HCT116 (cell line): ENCODE measurements around the gene NACAD. TPM values are rescaled to one million over a fixed set of nuclear protein-coding genes. Genes with fewer than 3 reads are reported as not detected.

Experiments
- ATAC-seq: fragments of 200-7000 bp; cut with Tn5 transposase; 2 replicates; pipeline ENCODE4 v1.9.1; 2020; ENCODE audit warnings: mild to moderate bottlenecking, moderate library complexity
- BruUV-seq: library from RNA; stranded (reverse); fragments of 400-500 nt; replicated peaks from 2 replicates; lab custom pipeline; 2021; lab: Mats Ljungman, UMichigan
- CTCF ChIA-PET: fragments of 300-600 bp; sonication (Branson Sonifier 250); formaldehyde crosslinking; loops from one replicate; lab custom pipeline; 2021; ENCODE audit warnings: antibody characterized with exemption; lab: Charles Lee
- POLR2A ChIA-PET: fragments of 300-600, 350-600 bp; sonication (Branson Sonifier 250); formaldehyde crosslinking; loops from one replicate; lab custom pipeline; 2021; ENCODE audit warnings: antibody characterized with exemption; lab: Charles Lee
- RAD21 ChIA-PET, 2 experiments: fragments of 300-600 bp; sonication (Branson Sonifier 250); formaldehyde crosslinking; loops; one replicate each; lab custom pipeline; 2023; ENCODE audit warnings: low total read pairs in 2 of 2; ENCODE audit not compliant: uncharacterized antibody in 2 of 2, unreplicated experiment in 2 of 2, low non-redundant PET in 1 of 2; lab: Charles Lee
- DNase-seq: peaks from one replicate; pipeline ENCODE4 v3.0.0-alpha.2; 2010; ENCODE audit warnings: low read depth, low spot score
- H2AFZ ChIP-seq: fragments of 200-600 bp; shearing (Covaris generic), sonication (generic); 2 replicates; pipeline ENCODE4 v1.6.1; 2017; ENCODE audit warnings: low read depth, mixed run types, mixed read lengths, antibody characterized with exemption, low read length; ENCODE audit not compliant: poor library complexity, severe bottlenecking
- H3K27ac ChIP-seq: 2 replicates; pipeline ENCODE4 v1.5.1; 2012; ENCODE audit warnings: low read depth, low read length
- H3K27me3 ChIP-seq: fragments of 200-600 bp; sonication (generic); 2 replicates; pipeline ENCODE4 v1.6.1; 2016; ENCODE audit warnings: mixed run types, low read length, mixed read lengths; ENCODE audit not compliant: insufficient read depth
- H3K36me3 ChIP-seq, 2 experiments: fragments of 200-500 bp in 1 of 2; fragments of 200-600 bp in 1 of 2; sonication (Bioruptor generic) in 1 of 2; sonication (generic) in 1 of 2; 2 replicates each; pipeline versions ENCODE4 v1.5.1 to v1.6.1; 2014 to 2016; ENCODE audit warnings: low read length in 2 of 2, inconsistent platforms in 1 of 2, mixed read lengths in 1 of 2, mixed run types in 1 of 2; ENCODE audit not compliant: insufficient read depth in 2 of 2, control insufficient read depth in 1 of 2
- H3K4me1 ChIP-seq, 2 experiments: fragments of 200-600 bp in 1 of 2; sonication (generic) in 1 of 2; 2 replicates each; pipeline versions ENCODE4 v1.5.1 to v1.6.1; 2012 to 2017; ENCODE audit warnings: low read length in 2 of 2, inconsistent platforms in 1 of 2, mild to moderate bottlenecking in 1 of 2, mixed read lengths in 1 of 2, mixed run types in 1 of 2, moderate library complexity in 1 of 2; ENCODE audit not compliant: insufficient read depth in 2 of 2, control insufficient read depth in 1 of 2
- H3K4me2 ChIP-seq: fragments of 200-600 bp; sonication (generic); 2 replicates; pipeline ENCODE4 v1.6.1; 2017; ENCODE audit warnings: mixed run types, low read length, mixed read lengths
- H3K4me3 ChIP-seq, 2 experiments: fragments of 200-600 bp in 1 of 2; sonication (generic) in 1 of 2; replicated peaks in 1 of 2; 2 replicates each; pipeline ENCODE4 v1.5.1; 2011 to 2016; ENCODE audit warnings: low read length in 2 of 2, control low read depth in 1 of 2, low read depth in 1 of 2, mild to moderate bottlenecking in 1 of 2, mixed read lengths in 1 of 2, mixed run types in 1 of 2
- H3K79me2 ChIP-seq: fragments of 200-600 bp; sonication (generic); 2 replicates; pipeline ENCODE4 v1.6.1; 2017; ENCODE audit warnings: mild to moderate bottlenecking, mixed run types, low read length, moderate library complexity, mixed read lengths; ENCODE audit not compliant: insufficient read depth
- H3K9ac ChIP-seq: fragments of 200-600 bp; sonication (generic); 2 replicates; pipeline ENCODE4 v1.6.1; 2016; ENCODE audit warnings: low read length, mixed read lengths
- H3K9me2 ChIP-seq: fragments of 200-600 bp; sonication (generic), shearing (Covaris generic); 2 replicates; pipeline ENCODE4 v1.6.1; 2017; ENCODE audit warnings: mixed run types, mild to moderate bottlenecking, moderate library complexity; ENCODE audit not compliant: insufficient read depth
- H3K9me3 ChIP-seq, 2 experiments: fragments of 200-500 bp in 1 of 2; fragments of 200-600 bp in 1 of 2; sonication (Bioruptor generic) in 1 of 2; sonication (generic) in 1 of 2; 2 replicates each; pipeline ENCODE4 v1.6.1; 2014 to 2017; ENCODE audit warnings: low read length in 2 of 2, mixed read lengths in 2 of 2, inconsistent platforms in 1 of 2, low read depth in 1 of 2, mild to moderate bottlenecking in 1 of 2, mixed run types in 1 of 2, moderate library complexity in 1 of 2; ENCODE audit not compliant: control insufficient read depth in 1 of 2, insufficient read depth in 1 of 2
- H4K20me1 ChIP-seq: fragments of 200-600 bp; sonication (generic), shearing (Covaris generic); 2 replicates; pipeline ENCODE4 v1.6.1; 2017; ENCODE audit warnings: mixed run types, mild to moderate bottlenecking, moderate library complexity; ENCODE audit not compliant: insufficient read depth
- CBX3 ChIP-seq: IDR thresholded peaks from 2 replicates; pipeline ENCODE4 v1.6.1; 2012; ENCODE audit warnings: low read depth
- CEBPB ChIP-seq: IDR thresholded peaks from 2 replicates; pipeline ENCODE4 v1.6.1; 2012; ENCODE audit warnings: low read depth
- ELF1 ChIP-seq: IDR thresholded peaks from 2 replicates; pipeline ENCODE4 v1.6.1; 2012; ENCODE audit warnings: low read depth, borderline replicate concordance
- EZH2 ChIP-seq: fragments of 200-600 bp; sonication (generic); IDR thresholded peaks from 2 replicates; pipeline ENCODE4 v1.6.1; 2017; ENCODE audit warnings: antibody characterized with exemption, mixed run types
- EZH2phosphoT487 ChIP-seq: fragments of 200-600 bp; IDR thresholded peaks from 2 replicates; pipeline ENCODE4 v1.6.1; 2018; ENCODE audit warnings: antibody characterized with exemption, borderline replicate concordance
- FOSL1 ChIP-seq: IDR thresholded peaks from 2 replicates; pipeline ENCODE4 v1.6.1; 2012; ENCODE audit warnings: low read depth
- POLR2A ChIP-seq: IDR thresholded peaks from 2 replicates; pipeline ENCODE4 v1.7.0; 2011; ENCODE audit warnings: borderline replicate concordance; ENCODE audit not compliant: insufficient read depth, insufficient read length; ENCODE audit errors: extremely low read depth
- POLR2AphosphoS5 ChIP-seq: IDR thresholded peaks from 2 replicates; pipeline ENCODE4 v1.6.1; 2011; ENCODE audit warnings: mild to moderate bottlenecking, low read depth, low read length, moderate library complexity
- RAD21 ChIP-seq: IDR thresholded peaks from 2 replicates; pipeline ENCODE4 v1.6.1; 2012; ENCODE audit warnings: low read depth, mild to moderate bottlenecking
- SIN3A ChIP-seq: IDR thresholded peaks from 2 replicates; pipeline ENCODE4 v1.6.1; 2012; ENCODE audit warnings: low read depth
- SP1 ChIP-seq: IDR thresholded peaks from 2 replicates; pipeline ENCODE4 v1.6.1; 2012; ENCODE audit warnings: low read depth
- SRF ChIP-seq: IDR thresholded peaks from 2 replicates; pipeline ENCODE4 v1.6.1; 2012; ENCODE audit warnings: low read depth
- TCF7L2 ChIP-seq: IDR thresholded peaks from 2 replicates; pipeline ENCODE4 v1.7.0; 2011; ENCODE audit warnings: borderline replicate concordance, inconsistent platforms; ENCODE audit not compliant: insufficient read depth, insufficient read length; ENCODE audit errors: extremely low read depth
- YY1 ChIP-seq: IDR thresholded peaks from 2 replicates; pipeline ENCODE4 v1.6.1; 2011; ENCODE audit warnings: low read length, low read depth, moderate library complexity, mild to moderate bottlenecking; ENCODE audit not compliant: insufficient replicate concordance; ENCODE audit errors: extremely low read depth
- ZNF274 ChIP-seq: fragments of 200-500 bp; sonication (Bioruptor generic); IDR thresholded peaks from 2 replicates; pipeline ENCODE4 v1.6.1; 2014; ENCODE audit warnings: mild to moderate bottlenecking, low read depth, low read length, inconsistent platforms
- intact Hi-C: fragments of 100-400 bp; cut with micrococcal nuclease; formaldehyde crosslinking; loops from 2 replicates; pipeline ENCODE4 v1.10.0; 2022
- total RNA-seq: library from RNA; stranded (reverse); gene quantifications from one replicate; pipeline ENCODE4 v1.2.1, GENCODE V29; 2021; ENCODE audit not compliant: unreplicated experiment
- TF ChIP-seq, protein P1 (sequence below): IDR thresholded peaks from 2 replicates; pipeline ENCODE4 v1.6.1; 2012; ENCODE audit warnings: low read depth
- TF ChIP-seq, protein P2 (sequence below): IDR thresholded peaks from 2 replicates; pipeline ENCODE4 v1.6.1; 2012
- TF ChIP-seq, protein P3 (sequence below): IDR thresholded peaks from 2 replicates; pipeline ENCODE4 v1.6.1; 2011; ENCODE audit warnings: mild to moderate bottlenecking, low read length, moderate library complexity; ENCODE audit not compliant: insufficient replicate concordance; ENCODE audit errors: extremely low read depth
- TF ChIP-seq, protein P4 (sequence below): IDR thresholded peaks from 2 replicates; pipeline ENCODE4 v1.6.1; 2012
- TF ChIP-seq, protein P5 (sequence below), 3 experiments: fragments of 200-600 bp in 1 of 3; sonication (generic) in 1 of 3; IDR thresholded peaks in 2 of 3; conservative IDR thresholded peaks in 1 of 3; 2 replicates each; pipeline ENCODE4 v1.5.1; 2012 to 2017; ENCODE audit warnings: low read depth in 2 of 3, low read length in 2 of 3, antibody characterized with exemption in 1 of 3, borderline replicate concordance in 1 of 3, control low read depth in 1 of 3, mild to moderate bottlenecking in 1 of 3, mixed read lengths in 1 of 3, mixed run types in 1 of 3, moderate library complexity in 1 of 3; ENCODE audit not compliant: insufficient read depth in 1 of 3

The NACAD gene
- total RNA-seq, 1 experiment from 2014 or later, result 0.05 TPM

DNA sequence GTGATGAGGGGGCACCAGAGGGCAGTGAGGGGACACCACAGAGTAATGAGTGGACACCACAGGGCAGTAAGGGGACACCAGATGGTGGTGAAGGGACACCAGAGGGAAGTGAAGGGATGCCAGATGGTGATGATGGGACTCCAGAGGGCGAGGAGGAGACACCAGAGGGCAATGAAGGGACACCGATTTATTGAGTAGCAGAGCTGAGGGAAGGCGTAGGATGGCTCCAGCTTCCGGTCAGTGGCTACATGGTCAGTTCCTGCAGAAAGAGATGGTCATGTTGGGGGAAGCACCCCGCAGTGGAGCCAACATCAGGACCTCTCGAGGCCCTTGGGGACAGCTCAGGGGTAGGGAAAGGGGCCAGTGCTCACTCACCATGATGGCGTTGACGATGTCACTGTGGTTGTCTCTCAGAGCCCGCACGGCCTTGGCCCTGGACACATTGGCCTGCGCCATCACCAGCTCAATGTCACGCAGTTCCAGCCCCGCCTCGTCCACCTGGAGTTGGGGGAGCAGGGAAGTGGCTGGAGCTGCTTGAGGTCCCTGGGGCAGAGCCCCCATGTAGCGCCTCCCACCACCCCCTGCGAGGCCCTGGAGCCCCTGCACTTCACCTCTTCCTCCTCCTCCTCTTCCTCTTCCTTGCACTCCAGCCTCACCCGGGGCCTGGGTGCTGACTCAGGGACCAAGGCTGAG is 8.4 kb downstream of the NACAD start:
- POLR2A ChIA-PET, result no interaction called here
- peaks cover 6% of the 10 kb centered on the region in 2 experiments; a peak in 3 of 4 replicates for H3K4me1 ChIP-seq
- intact Hi-C loops, result no loop called here
- DNase-seq (no peak), ATAC-seq (no peak; the same call in 1 of the 2 replicates)
- H3K36me3 ChIP-seq, result no peaks in the 10 kb centered on the region
- no peak overlapping the region for H3K4me3 ChIP-seq
- no peak overlapping the region for H3K27ac ChIP-seq
- H3K27me3 ChIP-seq, result no peaks in the 10 kb centered on the region
- H2AFZ ChIP-seq, result no peak overlapping the region
- RAD21 ChIA-PET, result no interaction called here
- no peaks in the 10 kb centered on the region for H3K9me3 ChIP-seq
- CTCF ChIA-PET, result no interaction called here
- no peaks in the 10 kb centered on the region for H4K20me1 ChIP-seq
- no peaks in the 10 kb centered on the region for H3K9me2 ChIP-seq
- no TSS peak for BruUV-seq
- no peak overlapping the region for H3K9ac ChIP-seq
- no peak overlapping the region for H3K4me2 ChIP-seq
- TF ChIP-seq POLR2A (no peak), SRF (no peak), SP1 (no peak), FOSL1 (no peak), ZNF274 (no peak), SIN3A (no peak), CBX3 (no peak), EZH2phosphoT487 (no peak), POLR2AphosphoS5 (no peak), RAD21 (no peak), ELF1 (no peak), YY1 (no peak), TCF7L2 (no peak), EZH2 (no peak), CEBPB (no peak)
- TF ChIP-seq, protein P1, sequence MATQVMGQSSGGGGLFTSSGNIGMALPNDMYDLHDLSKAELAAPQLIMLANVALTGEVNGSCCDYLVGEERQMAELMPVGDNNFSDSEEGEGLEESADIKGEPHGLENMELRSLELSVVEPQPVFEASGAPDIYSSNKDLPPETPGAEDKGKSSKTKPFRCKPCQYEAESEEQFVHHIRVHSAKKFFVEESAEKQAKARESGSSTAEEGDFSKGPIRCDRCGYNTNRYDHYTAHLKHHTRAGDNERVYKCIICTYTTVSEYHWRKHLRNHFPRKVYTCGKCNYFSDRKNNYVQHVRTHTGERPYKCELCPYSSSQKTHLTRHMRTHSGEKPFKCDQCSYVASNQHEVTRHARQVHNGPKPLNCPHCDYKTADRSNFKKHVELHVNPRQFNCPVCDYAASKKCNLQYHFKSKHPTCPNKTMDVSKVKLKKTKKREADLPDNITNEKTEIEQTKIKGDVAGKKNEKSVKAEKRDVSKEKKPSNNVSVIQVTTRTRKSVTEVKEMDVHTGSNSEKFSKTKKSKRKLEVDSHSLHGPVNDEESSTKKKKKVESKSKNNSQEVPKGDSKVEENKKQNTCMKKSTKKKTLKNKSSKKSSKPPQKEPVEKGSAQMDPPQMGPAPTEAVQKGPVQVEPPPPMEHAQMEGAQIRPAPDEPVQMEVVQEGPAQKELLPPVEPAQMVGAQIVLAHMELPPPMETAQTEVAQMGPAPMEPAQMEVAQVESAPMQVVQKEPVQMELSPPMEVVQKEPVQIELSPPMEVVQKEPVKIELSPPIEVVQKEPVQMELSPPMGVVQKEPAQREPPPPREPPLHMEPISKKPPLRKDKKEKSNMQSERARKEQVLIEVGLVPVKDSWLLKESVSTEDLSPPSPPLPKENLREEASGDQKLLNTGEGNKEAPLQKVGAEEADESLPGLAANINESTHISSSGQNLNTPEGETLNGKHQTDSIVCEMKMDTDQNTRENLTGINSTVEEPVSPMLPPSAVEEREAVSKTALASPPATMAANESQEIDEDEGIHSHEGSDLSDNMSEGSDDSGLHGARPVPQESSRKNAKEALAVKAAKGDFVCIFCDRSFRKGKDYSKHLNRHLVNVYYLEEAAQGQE, result no peak
- TF ChIP-seq, protein P2, sequence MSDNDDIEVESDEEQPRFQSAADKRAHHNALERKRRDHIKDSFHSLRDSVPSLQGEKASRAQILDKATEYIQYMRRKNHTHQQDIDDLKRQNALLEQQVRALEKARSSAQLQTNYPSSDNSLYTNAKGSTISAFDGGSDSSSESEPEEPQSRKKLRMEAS, result no peak
- TF ChIP-seq, protein P3, sequence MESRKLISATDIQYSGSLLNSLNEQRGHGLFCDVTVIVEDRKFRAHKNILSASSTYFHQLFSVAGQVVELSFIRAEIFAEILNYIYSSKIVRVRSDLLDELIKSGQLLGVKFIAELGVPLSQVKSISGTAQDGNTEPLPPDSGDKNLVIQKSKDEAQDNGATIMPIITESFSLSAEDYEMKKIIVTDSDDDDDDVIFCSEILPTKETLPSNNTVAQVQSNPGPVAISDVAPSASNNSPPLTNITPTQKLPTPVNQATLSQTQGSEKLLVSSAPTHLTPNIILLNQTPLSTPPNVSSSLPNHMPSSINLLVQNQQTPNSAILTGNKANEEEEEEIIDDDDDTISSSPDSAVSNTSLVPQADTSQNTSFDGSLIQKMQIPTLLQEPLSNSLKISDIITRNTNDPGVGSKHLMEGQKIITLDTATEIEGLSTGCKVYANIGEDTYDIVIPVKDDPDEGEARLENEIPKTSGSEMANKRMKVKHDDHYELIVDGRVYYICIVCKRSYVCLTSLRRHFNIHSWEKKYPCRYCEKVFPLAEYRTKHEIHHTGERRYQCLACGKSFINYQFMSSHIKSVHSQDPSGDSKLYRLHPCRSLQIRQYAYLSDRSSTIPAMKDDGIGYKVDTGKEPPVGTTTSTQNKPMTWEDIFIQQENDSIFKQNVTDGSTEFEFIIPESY, result no peak
- TF ChIP-seq, protein P4, sequence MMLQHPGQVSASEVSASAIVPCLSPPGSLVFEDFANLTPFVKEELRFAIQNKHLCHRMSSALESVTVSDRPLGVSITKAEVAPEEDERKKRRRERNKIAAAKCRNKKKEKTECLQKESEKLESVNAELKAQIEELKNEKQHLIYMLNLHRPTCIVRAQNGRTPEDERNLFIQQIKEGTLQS, result no peak
- TF ChIP-seq, protein P5, sequence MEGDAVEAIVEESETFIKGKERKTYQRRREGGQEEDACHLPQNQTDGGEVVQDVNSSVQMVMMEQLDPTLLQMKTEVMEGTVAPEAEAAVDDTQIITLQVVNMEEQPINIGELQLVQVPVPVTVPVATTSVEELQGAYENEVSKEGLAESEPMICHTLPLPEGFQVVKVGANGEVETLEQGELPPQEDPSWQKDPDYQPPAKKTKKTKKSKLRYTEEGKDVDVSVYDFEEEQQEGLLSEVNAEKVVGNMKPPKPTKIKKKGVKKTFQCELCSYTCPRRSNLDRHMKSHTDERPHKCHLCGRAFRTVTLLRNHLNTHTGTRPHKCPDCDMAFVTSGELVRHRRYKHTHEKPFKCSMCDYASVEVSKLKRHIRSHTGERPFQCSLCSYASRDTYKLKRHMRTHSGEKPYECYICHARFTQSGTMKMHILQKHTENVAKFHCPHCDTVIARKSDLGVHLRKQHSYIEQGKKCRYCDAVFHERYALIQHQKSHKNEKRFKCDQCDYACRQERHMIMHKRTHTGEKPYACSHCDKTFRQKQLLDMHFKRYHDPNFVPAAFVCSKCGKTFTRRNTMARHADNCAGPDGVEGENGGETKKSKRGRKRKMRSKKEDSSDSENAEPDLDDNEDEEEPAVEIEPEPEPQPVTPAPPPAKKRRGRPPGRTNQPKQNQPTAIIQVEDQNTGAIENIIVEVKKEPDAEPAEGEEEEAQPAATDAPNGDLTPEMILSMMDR (IDR thresholded peaks at IDR 0.05 in 2 of 3, conservative IDR thresholded peaks at IDR 0.05 in 1 of 3; ENCODE audit: borderline replicate concordance in 1 of 3, insufficient read depth in 1 of 3, low read depth in 2 of 3, low read length in 2 of 3), result no peak
- TF ChIP-seq, all 23 proteins: peak for 0
- H3K79me2 ChIP-seq, result no peaks in the 10 kb centered on the region
